GM15510 (cell line): Measurements from ENCODE around the gene ANKRD12.

Source experiments
- POLR2A ChIP-seq: IDR thresholded peaks from 3 replicates; pipeline ENCODE4 v1.6.1; 2011; ENCODE audit warnings: borderline replicate concordance; ENCODE audit not compliant: insufficient read length; ENCODE audit errors: extremely low read depth

The ANKRD12 gene

DNA sequence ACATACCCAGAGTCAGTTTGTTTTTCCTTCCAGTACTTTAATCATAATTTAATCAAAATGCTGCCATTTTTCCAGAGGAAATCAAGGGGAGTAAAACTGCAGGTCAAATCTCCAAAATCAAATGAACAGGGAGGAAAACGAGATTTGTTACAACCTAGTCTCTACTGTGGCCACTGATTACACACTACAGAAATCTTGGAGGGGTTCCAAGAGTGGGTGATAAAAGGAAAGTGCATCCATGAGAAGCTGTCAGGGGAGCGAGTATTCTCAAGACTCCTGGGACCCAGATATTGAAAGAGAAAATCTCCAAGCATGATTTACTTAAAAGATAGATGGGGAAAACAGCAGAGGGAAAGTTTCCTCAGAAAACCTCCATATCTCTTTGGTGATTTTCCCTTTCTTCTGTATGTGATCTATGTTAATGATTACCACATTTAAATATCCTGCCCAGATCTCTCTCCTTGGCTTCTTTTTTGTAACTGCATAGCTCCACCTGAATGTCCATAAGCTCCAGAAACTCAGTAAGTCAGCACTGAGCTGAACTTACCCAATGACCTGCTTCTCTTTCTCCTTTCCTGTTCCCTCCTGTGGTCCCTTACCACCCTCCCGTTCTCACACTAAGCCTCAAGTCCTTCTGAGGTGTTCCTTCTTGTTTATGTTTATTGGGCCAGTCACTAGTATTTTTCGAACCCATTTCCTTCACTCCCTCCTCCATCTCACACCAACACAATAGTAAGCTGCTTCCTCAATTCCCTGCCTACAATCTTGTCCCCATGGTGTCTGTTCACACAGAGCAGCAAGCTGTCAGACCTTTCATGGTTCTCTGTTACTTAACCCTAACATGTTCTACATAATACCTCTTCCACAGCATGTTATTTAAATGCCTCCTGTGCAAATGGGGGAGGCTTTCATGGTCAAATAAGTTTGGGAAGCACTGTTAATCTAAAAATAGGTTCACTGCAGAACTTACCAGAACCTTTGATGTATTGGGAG is 124.1 kb downstream of the ANKRD12 start:
- no peak for TF ChIP-seq POLR2A

DNA sequence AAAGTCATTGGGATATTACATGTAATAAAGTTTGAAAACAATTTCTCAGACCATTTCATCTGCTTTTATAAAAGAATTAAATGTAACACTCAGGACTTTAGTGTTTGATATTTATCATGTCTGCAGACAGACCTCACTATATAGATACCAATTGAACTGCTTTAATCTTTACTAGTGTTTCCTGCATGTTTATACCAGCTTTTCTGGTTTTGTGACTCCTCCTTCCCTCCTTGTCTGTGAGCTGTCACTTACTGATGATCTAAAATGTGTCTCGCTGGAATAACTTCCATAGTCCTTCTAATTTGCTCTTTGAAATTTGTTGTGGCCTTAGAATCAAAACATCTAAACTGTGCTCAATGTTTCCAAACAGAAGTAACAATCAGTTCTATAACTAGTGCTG is 126.7 kb downstream of the ANKRD12 start:
- TF ChIP-seq POLR2A: no peak

DNA sequence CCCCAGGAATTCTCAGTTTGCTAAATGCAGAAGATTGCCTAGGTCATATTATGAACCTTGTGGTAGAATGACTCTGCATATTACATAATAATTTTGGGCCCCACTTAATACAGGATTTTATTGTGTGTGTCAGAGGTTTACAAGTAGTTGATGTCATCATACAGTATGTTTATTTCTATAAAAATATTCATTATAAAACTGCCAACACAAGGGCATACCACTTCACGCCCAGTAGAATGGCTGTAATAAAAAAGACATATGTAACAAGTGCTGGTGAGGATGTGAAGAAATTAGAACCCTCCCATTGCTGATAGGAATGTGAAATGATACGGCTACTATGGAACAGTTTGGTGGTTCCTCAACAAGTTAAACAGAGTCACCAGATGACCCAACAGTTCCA is 136.6 kb downstream of the ANKRD12 start:
- no peak for TF ChIP-seq POLR2A

DNA sequence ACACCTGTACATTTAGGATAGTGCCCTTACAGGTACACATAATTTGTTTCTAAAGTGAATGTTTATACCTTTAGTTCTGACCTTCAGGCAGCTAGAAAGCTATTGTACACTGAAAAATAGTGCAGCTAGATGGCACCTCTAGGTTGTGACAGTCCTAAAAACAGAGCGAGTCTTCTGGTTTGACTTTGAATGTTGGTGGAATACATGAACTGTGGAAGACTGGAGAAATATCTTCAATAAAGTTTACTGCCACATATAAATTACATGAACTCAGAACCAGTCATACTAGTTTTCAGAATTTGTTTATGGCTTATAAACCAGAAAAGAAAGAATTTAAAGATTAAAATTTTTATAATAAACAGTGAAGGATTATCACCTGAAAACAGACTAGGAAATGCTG is 139.3 kb downstream of the ANKRD12 start:
- no peak for TF ChIP-seq POLR2A

DNA sequence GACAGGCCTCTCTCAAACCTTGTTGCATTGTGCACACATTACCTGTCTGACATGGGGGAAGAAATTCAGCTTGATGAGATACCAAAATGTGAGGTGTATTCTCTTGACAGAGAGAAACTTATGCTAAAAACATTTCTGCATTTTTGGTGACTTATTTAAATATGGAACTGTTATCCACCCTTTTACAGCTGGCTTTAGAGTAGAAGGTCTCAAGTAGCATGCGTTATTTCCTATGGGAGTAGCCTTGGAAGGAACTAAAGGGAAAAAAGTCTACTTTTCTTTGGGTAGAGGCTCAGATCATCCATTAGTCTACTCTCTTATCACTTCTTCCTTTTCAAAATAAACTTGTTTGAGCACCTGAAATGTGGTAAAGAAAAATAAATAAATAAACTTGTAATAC is 141.4 kb downstream of the ANKRD12 start:
- no peak for TF ChIP-seq POLR2A

DNA sequence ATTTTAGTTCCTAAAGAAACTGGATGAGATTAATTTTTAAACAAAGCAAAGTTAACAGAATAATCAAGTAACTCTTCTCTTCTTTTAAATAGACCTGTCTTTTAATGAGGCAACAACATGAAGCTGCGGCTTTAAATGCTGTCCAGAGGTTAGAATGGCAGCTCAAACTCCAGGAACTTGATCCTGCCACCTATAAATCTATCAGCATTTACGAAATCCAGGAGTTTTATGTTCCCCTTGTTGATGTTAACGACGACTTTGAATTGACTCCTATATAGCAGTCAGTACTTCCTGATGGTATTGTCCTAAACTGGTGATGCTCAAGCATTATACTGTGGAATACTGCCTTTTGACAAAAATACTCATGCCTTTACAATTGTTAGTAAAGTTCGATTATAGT is 144.3 kb downstream of the ANKRD12 start:
- TF ChIP-seq POLR2A: no peak

DNA sequence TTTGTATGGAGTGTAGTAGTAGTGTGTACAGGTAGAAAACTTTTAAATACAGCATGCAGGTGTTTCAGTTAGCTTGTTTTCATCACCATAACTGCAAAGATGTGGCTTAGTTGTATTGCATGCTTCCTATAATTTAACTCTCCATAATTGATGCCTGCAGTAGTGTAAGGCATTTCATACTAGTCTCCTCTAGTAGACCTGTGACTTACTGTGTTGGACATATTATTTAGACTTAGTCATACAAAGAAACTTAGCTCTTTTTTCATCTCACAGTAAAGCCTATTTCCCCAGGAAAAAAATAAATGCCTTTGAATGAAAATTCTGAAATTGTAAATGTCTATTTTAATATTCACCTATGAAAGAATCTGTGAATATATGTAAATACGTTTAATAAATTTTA is 145.2 kb downstream of the ANKRD12 start:
- TF ChIP-seq POLR2A: no peak

DNA sequence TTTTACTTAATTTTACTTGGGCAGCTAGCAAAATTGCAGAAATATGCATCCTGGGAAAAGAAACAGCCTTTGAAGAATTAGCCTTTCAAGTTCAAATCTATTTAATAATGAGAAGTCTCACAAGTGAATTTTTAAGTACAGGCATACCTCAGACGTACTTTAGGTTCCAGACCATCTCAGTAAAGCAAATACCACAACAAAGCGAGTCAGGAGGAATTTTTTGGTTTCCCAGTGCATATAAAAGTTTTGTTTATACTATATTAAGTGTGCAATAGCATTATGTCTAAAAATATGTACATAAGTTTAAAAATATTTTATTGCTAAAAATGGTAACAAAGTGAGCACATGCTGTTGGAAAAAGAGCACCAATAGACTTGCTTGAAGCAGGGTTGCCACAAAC is 147.2 kb downstream of the ANKRD12 start:
- TF ChIP-seq POLR2A: no peak

DNA sequence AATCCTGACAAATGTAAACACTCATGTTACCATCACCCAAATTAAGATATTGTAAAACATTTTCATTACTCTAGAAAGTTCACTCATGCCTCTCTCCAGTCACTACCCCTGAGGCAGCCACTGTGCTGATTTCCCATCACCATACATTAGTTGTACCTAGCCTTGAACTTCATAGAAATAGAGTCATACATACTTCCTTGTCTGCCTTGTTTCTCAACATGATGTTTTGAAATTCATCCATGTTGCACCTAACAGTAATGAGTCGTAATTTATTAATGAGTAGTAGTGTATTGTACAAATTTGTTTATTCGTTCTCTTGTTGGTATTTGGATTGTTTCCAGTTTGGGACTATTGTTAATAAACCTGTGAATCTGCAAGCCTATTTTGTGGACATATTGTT is 149.0 kb downstream of the ANKRD12 start:
- no peak for TF ChIP-seq POLR2A

DNA sequence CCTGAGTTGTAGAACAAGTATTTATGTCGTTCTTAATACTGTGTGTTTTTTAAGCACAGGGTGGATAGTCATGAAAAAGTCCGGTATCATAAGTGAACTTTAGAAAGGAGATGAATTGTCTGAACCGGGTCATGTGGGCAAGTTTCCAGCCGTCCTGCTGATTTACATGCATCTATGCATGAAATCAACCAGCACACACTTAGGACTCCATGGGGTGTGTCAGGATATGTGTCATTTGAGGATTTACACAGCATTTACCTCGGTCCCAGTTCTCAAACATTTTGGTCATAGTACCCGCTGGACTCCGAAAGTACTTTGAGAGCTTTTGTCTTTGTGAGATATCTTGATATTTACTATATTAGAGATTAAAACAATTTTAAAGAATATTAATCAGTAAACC is 150.5 kb downstream of the ANKRD12 start:
- no peak for TF ChIP-seq POLR2A

DNA sequence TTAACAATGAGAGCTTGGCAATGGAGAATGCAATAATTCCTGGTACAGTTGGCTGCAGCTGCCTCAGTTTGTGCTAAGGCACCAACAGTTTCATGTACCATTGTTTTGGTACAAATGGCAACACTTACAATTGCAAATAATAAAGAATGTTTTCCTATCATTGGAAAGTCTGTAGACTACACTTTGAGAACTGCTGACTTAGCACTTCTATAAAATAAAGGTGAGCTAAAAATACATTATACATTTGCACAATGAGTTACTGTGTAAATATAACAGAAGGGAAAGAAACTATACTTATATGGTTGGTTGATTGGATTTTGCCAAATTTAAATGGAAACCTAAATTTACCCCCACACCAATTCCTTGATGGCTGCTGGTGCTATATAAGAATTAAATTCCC is 153.1 kb downstream of the ANKRD12 start:
- no peak for TF ChIP-seq POLR2A

DNA sequence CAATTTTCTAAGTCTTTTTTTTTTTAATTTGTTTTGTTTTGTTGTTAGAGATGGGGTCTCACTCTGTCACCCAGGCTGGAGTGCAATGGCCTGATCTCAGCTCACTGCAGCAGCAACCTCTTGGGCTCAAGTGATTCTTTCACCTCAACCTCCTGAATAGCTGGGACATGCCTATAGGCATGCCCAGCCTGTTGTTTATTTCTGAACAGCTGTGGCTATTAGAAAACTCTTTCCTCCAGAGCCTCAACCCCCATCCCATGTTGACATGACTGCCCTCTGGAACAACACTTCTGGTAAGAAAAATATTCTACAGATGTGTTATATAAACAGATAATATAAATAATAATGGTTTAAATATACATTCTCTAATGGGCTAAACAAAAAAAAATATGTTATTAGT is 153.6 kb downstream of the ANKRD12 start:
- no peak for TF ChIP-seq POLR2A

DNA sequence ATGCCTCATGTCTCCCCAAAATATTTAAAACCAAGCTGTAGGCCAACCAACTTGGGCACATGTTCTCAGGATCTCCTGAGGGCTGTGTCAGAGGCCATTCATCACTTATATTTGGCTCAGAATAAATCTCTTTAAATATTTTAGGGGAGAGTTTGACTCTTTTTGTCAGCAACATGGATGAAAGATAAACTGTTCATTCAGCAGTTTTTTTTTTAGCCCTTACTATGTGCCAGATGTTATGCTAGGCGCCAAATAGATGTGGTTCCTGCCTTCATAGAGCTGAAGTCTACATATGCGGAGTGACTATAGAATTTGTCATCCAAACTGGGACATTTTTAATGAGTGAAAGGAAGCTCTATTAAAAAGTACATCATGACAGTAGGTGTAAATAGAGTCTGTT is 155.5 kb downstream of the ANKRD12 start:
- TF ChIP-seq POLR2A: no peak

DNA sequence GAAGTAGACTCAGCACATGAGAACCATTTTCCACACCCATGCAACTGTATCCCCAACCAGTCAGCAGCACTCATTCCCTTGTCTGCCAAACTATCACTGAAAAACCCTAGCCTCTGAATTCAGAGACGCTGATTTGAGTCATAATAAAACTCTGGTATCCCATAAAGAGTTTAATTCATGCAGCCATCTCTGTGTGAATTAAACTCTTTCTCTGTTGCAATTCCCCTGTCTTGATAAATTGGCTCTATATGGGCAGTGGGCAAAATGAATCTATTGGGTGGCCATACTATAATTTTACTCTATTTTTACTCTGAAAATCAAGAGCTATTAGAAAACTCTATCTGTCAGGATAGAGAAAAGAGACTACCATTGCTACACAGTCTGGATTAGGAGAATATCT is 157.4 kb downstream of the ANKRD12 start:
- TF ChIP-seq POLR2A: no peak

DNA sequence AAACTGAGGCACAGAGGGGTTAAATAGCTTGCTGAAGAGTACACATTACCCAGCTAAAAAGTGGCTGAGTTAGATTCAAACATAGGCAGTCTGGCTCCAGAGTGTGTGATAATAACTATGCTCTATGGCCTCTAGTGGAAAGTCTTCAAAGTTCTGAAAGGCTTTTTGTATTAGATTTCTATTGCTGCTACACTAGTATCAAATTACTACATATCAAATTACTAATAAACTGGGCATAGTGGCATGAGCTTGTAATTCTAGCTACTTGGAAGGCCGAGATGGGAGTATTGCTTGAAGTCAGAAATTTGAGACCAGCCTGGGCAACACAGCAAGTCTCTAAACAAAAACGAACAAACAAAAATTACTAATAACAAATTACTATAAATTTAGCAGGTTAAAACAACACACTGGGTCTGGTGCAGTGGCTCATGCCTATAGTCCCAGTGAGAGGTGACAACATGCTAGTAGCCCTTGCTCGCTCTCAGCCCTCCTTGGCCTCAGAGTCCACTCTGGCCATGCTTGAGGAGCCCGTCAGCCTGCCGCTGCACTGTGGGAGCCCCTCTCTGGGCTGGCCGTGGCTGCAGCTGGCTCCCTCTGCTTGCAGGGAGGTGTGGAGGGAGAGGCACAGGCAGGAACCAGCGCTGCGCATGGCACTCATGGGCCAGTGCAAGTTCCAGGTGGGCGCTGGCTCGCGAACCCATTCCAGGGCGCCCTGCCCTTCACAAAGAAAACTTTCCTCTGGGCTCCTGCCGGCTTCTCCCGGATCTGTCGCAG is 159.8 kb downstream of the ANKRD12 start:
- no peak for TF ChIP-seq POLR2A

DNA sequence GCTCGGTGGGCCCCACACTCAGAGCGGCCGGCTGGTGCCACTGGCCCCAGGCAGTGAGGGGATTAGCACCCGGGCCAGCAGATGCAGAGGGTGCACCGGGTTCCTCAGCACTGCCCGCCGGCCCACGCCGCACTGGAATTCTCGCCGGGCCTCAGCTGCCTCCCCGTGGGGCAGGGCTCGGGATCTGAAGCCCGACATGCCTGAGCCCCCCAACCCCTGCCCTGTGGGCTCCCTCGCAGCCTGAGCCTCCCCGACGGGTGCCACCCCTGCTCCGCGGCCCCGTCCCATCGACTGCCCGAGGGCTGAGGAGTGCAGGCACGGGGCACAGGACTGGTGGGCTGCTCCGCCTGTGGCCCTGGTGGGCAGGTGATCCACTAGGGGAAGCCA is 160.4 kb downstream of the ANKRD12 start:
- TF ChIP-seq POLR2A: no peak

DNA sequence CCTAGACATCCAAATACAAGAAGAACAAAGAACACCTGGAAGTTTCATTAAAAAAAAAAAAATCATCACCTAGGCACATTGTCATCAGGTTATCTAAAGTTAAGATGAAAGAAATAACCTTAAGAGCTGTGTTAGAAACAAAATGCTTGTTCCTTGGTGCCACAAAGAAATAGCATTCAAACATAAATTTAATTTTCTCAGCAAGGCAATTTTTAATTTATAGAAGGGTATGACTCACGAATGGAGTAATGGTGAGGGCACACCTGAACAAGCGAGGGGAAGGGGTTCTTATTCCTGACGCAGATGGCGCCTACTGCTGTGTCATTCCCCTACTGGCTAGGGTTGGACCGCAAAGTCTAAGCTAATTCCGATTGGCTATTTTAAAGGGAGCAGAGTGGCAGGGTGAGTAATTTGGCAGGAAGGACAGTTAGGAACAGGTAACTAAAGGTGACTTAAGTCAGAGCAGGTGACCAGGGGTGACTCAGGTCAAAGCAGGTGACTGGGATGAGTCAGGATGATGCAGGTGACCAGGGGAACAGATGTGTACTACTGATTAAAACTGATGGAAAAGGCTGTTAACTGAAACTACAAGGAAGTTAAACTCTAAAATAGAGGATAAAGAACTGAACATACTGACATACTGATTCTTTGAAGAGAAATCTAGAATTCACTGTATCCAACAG is 167.9 kb downstream of the ANKRD12 start:
- TF ChIP-seq POLR2A: no peak
